ENCODE data around the gene CTDSP2. TPM values are rescaled to one million over a fixed set of nuclear protein-coding genes. Genes with fewer than 3 reads are reported as not detected.

The CTDSP2 gene
- polyA plus RNA-seq, 2 of the 4 experiments (the other 2 are of a cell fraction), result 31.3 to 87.7 TPM

DNA sequence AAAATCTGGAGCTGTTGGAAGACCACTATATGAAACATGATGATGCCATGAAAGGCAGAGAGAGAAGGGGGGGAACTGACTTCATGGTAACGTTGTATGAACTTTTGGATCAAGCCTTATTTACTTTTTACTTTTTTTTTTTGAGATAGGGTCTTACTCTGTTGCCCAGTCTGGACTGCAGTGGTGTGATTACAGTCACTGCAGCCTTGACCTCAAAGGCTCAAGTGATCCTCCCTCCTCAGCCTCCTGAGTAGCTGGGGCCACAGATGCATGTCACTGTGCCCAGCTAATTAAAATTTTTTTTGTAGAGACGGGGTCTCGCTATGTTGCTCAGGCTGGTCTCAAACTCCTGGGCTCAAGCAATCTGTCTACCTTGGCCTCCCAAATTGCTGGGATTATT lies 31.3 kb upstream of the CTDSP2 start:
- WGBS (ENCODE audit: missing lambda C conversion rate), result 78% methylated on average over 3 of the region's 3 CpGs
- ATAC-seq (no peak), FAIRE-seq (no peak), DNase-seq (ENCODE audit: low read depth in 1 of 2, low spot score in 1 of 2) (no peak)
- Histone ChIP-seq H3K27ac (no peak overlapping the region), H3K4me1 (peaks cover 7% of the 10 kb centered on the region; the same call in 1 of the 3 replicates), H3K9me3 (no peaks in the 10 kb centered on the region), H3K4me2 (no peak overlapping the region), H3K4me3 (no peak overlapping the region)
- TF ChIP-seq, protein P1, sequence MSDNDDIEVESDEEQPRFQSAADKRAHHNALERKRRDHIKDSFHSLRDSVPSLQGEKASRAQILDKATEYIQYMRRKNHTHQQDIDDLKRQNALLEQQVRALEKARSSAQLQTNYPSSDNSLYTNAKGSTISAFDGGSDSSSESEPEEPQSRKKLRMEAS (IDR thresholded peaks at IDR 0.05), result no peak
- no peak for TF ChIP-seq FOSB (CRISPR knock-in tag; IDR thresholded peaks at IDR 0.05)
- TF ChIP-seq MYC (IDR thresholded peaks at IDR 0.05; ENCODE audit: borderline replicate concordance, low read length), result no peak
- no peak for TF ChIP-seq NR3C1 (IDR thresholded peaks at IDR 0.05)
- no peak for TF ChIP-seq SREBF2 (IDR thresholded peaks at IDR 0.05)
- TF ChIP-seq CBX8 (IDR thresholded peaks at IDR 0.05), result no peak
- TF ChIP-seq EHF (CRISPR knock-in tag; IDR thresholded peaks at IDR 0.05), result no peak
- TF ChIP-seq CBX2 (IDR thresholded peaks at IDR 0.05; ENCODE audit: borderline replicate concordance, low read depth), result no peak
- no peak for TF ChIP-seq CHD2 (IDR thresholded peaks at IDR 0.05; ENCODE audit: low read length, partially characterized antibody)
- TF ChIP-seq, protein P2, sequence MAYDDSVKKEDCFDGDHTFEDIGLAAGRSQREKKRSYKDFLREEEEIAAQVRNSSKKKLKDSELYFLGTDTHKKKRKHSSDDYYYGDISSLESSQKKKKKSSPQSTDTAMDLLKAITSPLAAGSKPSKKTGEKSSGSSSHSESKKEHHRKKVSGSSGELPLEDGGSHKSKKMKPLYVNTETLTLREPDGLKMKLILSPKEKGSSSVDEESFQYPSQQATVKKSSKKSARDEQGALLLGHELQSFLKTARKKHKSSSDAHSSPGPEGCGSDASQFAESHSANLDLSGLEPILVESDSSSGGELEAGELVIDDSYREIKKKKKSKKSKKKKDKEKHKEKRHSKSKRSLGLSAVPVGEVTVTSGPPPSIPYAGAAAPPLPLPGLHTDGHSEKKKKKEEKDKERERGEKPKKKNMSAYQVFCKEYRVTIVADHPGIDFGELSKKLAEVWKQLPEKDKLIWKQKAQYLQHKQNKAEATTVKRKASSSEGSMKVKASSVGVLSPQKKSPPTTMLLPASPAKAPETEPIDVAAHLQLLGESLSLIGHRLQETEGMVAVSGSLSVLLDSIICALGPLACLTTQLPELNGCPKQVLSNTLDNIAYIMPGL (CRISPR knock-in tag; IDR thresholded peaks at IDR 0.05; ENCODE audit: borderline replicate concordance), result no peak
- TF ChIP-seq ZC3H11A (IDR thresholded peaks at IDR 0.05), result no peak
- TF ChIP-seq RFX5 (IDR thresholded peaks at IDR 0.05), result no peak
- no peak for TF ChIP-seq FOSL2 (IDR thresholded peaks at IDR 0.05)
- TF ChIP-seq FOSL2 (CRISPR knock-in tag; IDR thresholded peaks at IDR 0.05), result no peak
- TF ChIP-seq, protein P3, sequence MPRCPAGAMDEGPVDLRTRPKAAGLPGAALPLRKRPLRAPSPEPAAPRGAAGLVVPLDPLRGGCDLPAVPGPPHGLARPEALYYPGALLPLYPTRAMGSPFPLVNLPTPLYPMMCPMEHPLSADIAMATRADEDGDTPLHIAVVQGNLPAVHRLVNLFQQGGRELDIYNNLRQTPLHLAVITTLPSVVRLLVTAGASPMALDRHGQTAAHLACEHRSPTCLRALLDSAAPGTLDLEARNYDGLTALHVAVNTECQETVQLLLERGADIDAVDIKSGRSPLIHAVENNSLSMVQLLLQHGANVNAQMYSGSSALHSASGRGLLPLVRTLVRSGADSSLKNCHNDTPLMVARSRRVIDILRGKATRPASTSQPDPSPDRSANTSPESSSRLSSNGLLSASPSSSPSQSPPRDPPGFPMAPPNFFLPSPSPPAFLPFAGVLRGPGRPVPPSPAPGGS (IDR thresholded peaks at IDR 0.05), result no peak
- TF ChIP-seq KDM1A (IDR thresholded peaks at IDR 0.05; ENCODE audit: low read depth), result no peak
- no peak for TF ChIP-seq HEYL (CRISPR knock-in tag; IDR thresholded peaks at IDR 0.05)
- TF ChIP-seq, protein P4, sequence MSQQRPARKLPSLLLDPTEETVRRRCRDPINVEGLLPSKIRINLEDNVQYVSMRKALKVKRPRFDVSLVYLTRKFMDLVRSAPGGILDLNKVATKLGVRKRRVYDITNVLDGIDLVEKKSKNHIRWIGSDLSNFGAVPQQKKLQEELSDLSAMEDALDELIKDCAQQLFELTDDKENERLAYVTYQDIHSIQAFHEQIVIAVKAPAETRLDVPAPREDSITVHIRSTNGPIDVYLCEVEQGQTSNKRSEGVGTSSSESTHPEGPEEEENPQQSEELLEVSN (IDR thresholded peaks at IDR 0.05; ENCODE audit: borderline replicate concordance, low read depth), result no peak
- TF ChIP-seq ZSCAN20 (CRISPR knock-in tag; IDR thresholded peaks at IDR 0.05), result no peak
- no peak for TF ChIP-seq KDM5A (IDR thresholded peaks at IDR 0.05)
- TF ChIP-seq, protein P5, sequence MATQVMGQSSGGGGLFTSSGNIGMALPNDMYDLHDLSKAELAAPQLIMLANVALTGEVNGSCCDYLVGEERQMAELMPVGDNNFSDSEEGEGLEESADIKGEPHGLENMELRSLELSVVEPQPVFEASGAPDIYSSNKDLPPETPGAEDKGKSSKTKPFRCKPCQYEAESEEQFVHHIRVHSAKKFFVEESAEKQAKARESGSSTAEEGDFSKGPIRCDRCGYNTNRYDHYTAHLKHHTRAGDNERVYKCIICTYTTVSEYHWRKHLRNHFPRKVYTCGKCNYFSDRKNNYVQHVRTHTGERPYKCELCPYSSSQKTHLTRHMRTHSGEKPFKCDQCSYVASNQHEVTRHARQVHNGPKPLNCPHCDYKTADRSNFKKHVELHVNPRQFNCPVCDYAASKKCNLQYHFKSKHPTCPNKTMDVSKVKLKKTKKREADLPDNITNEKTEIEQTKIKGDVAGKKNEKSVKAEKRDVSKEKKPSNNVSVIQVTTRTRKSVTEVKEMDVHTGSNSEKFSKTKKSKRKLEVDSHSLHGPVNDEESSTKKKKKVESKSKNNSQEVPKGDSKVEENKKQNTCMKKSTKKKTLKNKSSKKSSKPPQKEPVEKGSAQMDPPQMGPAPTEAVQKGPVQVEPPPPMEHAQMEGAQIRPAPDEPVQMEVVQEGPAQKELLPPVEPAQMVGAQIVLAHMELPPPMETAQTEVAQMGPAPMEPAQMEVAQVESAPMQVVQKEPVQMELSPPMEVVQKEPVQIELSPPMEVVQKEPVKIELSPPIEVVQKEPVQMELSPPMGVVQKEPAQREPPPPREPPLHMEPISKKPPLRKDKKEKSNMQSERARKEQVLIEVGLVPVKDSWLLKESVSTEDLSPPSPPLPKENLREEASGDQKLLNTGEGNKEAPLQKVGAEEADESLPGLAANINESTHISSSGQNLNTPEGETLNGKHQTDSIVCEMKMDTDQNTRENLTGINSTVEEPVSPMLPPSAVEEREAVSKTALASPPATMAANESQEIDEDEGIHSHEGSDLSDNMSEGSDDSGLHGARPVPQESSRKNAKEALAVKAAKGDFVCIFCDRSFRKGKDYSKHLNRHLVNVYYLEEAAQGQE (IDR thresholded peaks at IDR 0.05), result no peak
- ChIA-PET CTCF (interaction anchor here (0.7 to 2.0 kb wide), 7 partner anchors 9 to 45 kb away, joined by 3 to 10 read pairs (median 3); no protein-coding TSS in a partner anchor), POLR2A (interaction anchor here (0.9 kb wide), 1 partner anchor 106 kb away, joined by 3 read pairs; the partner anchor contains the start of gene EEF1AKMT3)
